Measurements from ENCODE around the gene SPATA31C2.

GRCh38 chr9:88178641-88179040 is 40.4 kb upstream of the SPATA31C2 start:
- TF ChIP-seq POU2F2 (IDR thresholded peaks at IDR 0.05; ENCODE audit: low read depth, low read length) (no peak), TAF1 (IDR thresholded peaks at IDR 0.05; ENCODE audit: low read depth, low read length) (no peak)

Data from GM12891 (cell line).